ENCODE measurements around the gene WWTR1. TPM values are rescaled to one million over a fixed set of nuclear protein-coding genes. Genes with fewer than 3 reads are reported as not detected.
A peak's percentile ranks its signal among the peaks of the same experiment; 100 is the strongest.

WWTR1 gene
- total RNA-seq, 1 experiment from 2014 or later, result 79.7 TPM

- peak overlapping the region; percentile 80 for H3K4me2 ChIP-seq (ENCODE audit: low read length)
- intact Hi-C loops (cut with micrococcal nuclease), result loop anchor here (2.0 to 5.0 kb wide), 3 partner anchors 137 to 203 kb away; partner anchors contain the start of gene TM4SF1
- ChIA-PET CTCF (interaction anchor here (1.0 kb wide), 1 partner anchor 78 kb away, joined by 3 read pairs; the partner anchor contains the start of gene WWTR1), POLR2A (ENCODE audit: unreplicated experiment) (interaction anchor here (1.2 to 2.7 kb wide), 3 partner anchors 8 to 78 kb away, joined by 8 to 36 read pairs (median 10); partner anchors contain the start of gene WWTR1)
- H3K36me3 ChIP-seq (ENCODE audit: low read depth, low read length), result no peaks in the 10 kb centered on the region
- ATAC-seq (peak; percentile 48), DNase-seq (peak; percentile 95)
- H3K27ac ChIP-seq (ENCODE audit: low read length), result peak overlapping the region; percentile 99
- BruUV-seq (replicated peaks), result no TSS peak
- no peaks in the 10 kb centered on the region for H3K9me3 ChIP-seq (ENCODE audit: low read length)
- H3K79me2 ChIP-seq (ENCODE audit: low read length), result peaks cover 53% of the 10 kb centered on the region
- H3K4me1 ChIP-seq (ENCODE audit: insufficient read depth, low read length), result peaks cover 92% of the 10 kb centered on the region
- no peaks in the 10 kb centered on the region for H3K27me3 ChIP-seq (ENCODE audit: low read length)
- no peak overlapping the region for H2AFZ ChIP-seq (ENCODE audit: low read length)
- peaks cover 18% of the 10 kb centered on the region for H3F3A ChIP-seq (ENCODE audit: low read length, unreplicated experiment)
- TF ChIP-seq EZH2 (IDR thresholded peaks at IDR 0.05; ENCODE audit: low read length, unreplicated experiment), result no peak
- no peak for TF ChIP-seq EZH2phosphoT487 (IDR thresholded peaks at IDR 0.05; ENCODE audit: borderline replicate concordance, low read length)
- TF ChIP-seq CTCF (conservative IDR thresholded peaks at IDR 0.05; ENCODE audit: low read depth, low read length), result no peak
- H3K9ac ChIP-seq (ENCODE audit: low read length), result peak overlapping the region; percentile 99
- H3K4me3 ChIP-seq (ENCODE audit: low read length), result peak overlapping the region; percentile 20; the same call in 1 of the 2 replicates
- H4K20me1 ChIP-seq (ENCODE audit: low read length), result no peaks in the 10 kb centered on the region
- H3K9me2 ChIP-seq (replicated peaks; ENCODE audit: low read length), result no peaks in the 10 kb centered on the region
These were observed 77.8 kb downstream of the WWTR1 start for GRCh38 chr3:149579838-149580542.

DNA sequence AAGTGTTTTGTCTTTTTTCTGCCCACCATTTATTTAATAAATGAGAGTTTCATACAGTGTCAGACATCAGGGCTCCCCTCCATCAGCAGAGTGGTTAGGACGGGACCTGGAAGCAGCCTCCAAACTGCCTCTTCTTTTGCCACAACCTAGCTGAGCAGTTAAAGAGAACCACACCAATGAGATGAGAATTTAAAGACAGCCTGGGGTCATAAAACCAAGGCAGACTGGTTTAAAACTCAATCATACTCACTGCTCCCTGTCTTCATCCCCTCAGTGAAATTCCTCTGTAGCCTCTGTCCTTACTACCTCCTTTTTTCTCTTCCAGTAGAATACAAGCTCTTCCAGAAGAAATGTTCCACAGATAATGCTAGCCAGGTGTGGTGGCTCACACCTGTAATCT, 78.7 kb downstream of the WWTR1 start:
- Histone ChIP-seq H3K79me2 (ENCODE audit: low read length) (peaks cover 53% of the 10 kb centered on the region), H2AFZ (ENCODE audit: low read length) (no peak overlapping the region), H3K27me3 (ENCODE audit: low read length) (no peaks in the 10 kb centered on the region), H3K9ac (ENCODE audit: low read length) (peak overlapping the region; percentile 97), H3K4me2 (ENCODE audit: low read length) (peak overlapping the region; percentile 65), H3K36me3 (ENCODE audit: low read depth, low read length) (no peaks in the 10 kb centered on the region), H3K4me3 (ENCODE audit: low read length) (peak overlapping the region; percentile 20; the same call in 1 of the 2 replicates), H3K9me2 (replicated peaks; ENCODE audit: low read length) (no peaks in the 10 kb centered on the region), H3F3A (ENCODE audit: low read length, unreplicated experiment) (peaks cover 18% of the 10 kb centered on the region), H3K27ac (ENCODE audit: low read length) (peak overlapping the region; percentile 99), H3K4me1 (ENCODE audit: insufficient read depth, low read length) (peaks cover 92% of the 10 kb centered on the region), H3K9me3 (ENCODE audit: low read length) (no peaks in the 10 kb centered on the region), H4K20me1 (ENCODE audit: low read length) (no peaks in the 10 kb centered on the region)
- DNase-seq (peak; percentile 34), ATAC-seq (no peak)
- BruUV-seq (replicated peaks), result no TSS peak
- intact Hi-C loops (cut with micrococcal nuclease), result loop anchor here (5.0 kb wide), 1 partner anchor 202 kb away; the partner anchor contains the start of gene TM4SF1
- ChIA-PET CTCF (interaction anchor here (1.0 kb wide), 1 partner anchor 79 kb away, joined by 3 read pairs; the partner anchor contains the start of gene WWTR1), POLR2A (ENCODE audit: unreplicated experiment) (interaction anchor here (0.6 to 1.2 kb wide), 3 partner anchors 9 to 24 kb away, joined by 3 to 8 read pairs (median 4); no protein-coding TSS in a partner anchor)
- TF ChIP-seq EZH2phosphoT487 (IDR thresholded peaks at IDR 0.05; ENCODE audit: borderline replicate concordance, low read length) (no peak), EZH2 (IDR thresholded peaks at IDR 0.05; ENCODE audit: low read length, unreplicated experiment) (no peak), CTCF (conservative IDR thresholded peaks at IDR 0.05; ENCODE audit: low read depth, low read length) (no peak)

Data from PC-3 (cell line).